GM10266 (cell line): ENCODE results near the gene CD276.

Experiments used
- DNase-seq: peaks from one replicate; pipeline ENCODE4 v3.0.0; 2012; ENCODE audit errors: extremely low spot score
- CTCF ChIP-seq: IDR thresholded peaks from 2 replicates; pipeline ENCODE4 v1.5.1; 2012; ENCODE audit warnings: mild to moderate bottlenecking, low read depth; ENCODE audit not compliant: control insufficient read depth, insufficient read depth; ENCODE audit errors: missing control alignments

The CD276 gene

GRCh38 chr15:73704869-73705645, 20.9 kb downstream of the CD276 start:
- TF ChIP-seq CTCF: peak; percentile 73
- DNase-seq: peak; percentile 76

GRCh38 chr15:73708691-73709090, 24.5 kb downstream of the CD276 start:
- TF ChIP-seq CTCF: no peak
- DNase-seq: no peak

- DNase-seq: no peak
- no peak for TF ChIP-seq CTCF
Observed at GRCh38 chr15:73709241-73709640, 25.1 kb downstream of the CD276 start.

- TF ChIP-seq CTCF: no peak
- DNase-seq: no peak
Observed at GRCh38 chr15:73709686-73710085, 25.5 kb downstream of the CD276 start.

- no peak for TF ChIP-seq CTCF
Observed at GRCh38 chr15:73710321-73710720, 26.1 kb downstream of the CD276 start.

GRCh38 chr15:73711526-73711925, 27.3 kb downstream of the CD276 start:
- TF ChIP-seq CTCF: no peak
- no peak for DNase-seq

More at GRCh38 chr15:73710321-73710720, 26.1 kb downstream of the CD276 start:
- no peak for DNase-seq

GRCh38 chr15:73712107-73712506, 27.9 kb downstream of the CD276 start:
- TF ChIP-seq CTCF: no peak
- DNase-seq: no peak
